Measurements from ENCODE around the gene OR8D4.
"Not testable (repeated sequence)": the region's sequence is repeated elsewhere in the genome, so short reads cannot be mapped to it uniquely, and the experiment has no call there.

OR8D4 gene

GRCh38 chr11:123901867-123902266 is at the start of gene OR8D4:
Gene OR8D4, plus strand, starts transcription at chr11:123902167. Its CDS starts 4,265 bp downstream, at chr11:123906432.
- DNase-seq (ENCODE audit: low read depth in 2 of 2) = no peak

GRCh38 chr11:123852321-123852720 is 49.6 kb upstream of the OR8D4 start:
- no peak for DNase-seq (ENCODE audit: low read depth in 2 of 2)

- DNase-seq (ENCODE audit: low read depth in 2 of 2) = no peak
These were observed 48.9 kb upstream of the OR8D4 start for GRCh38 chr11:123853038-123853437.

- DNase-seq (ENCODE audit: low read depth in 2 of 2) = no peak
These were observed 45.5 kb upstream of the OR8D4 start for GRCh38 chr11:123856444-123856843.

- DNase-seq (ENCODE audit: low read depth in 2 of 2) = no peak
These were observed 42.2 kb upstream of the OR8D4 start for GRCh38 chr11:123859731-123860130.

- not testable (repeated sequence) for DNase-seq (ENCODE audit: low read depth in 2 of 2)
These were observed 36.7 kb upstream of the OR8D4 start for GRCh38 chr11:123865293-123865692.

GRCh38 chr11:123867795-123868194 is 34.2 kb upstream of the OR8D4 start:
- not testable (repeated sequence) for DNase-seq (ENCODE audit: low read depth in 2 of 2)

GRCh38 chr11:123880912-123881311 is 21.1 kb upstream of the OR8D4 start:
- no peak for DNase-seq (ENCODE audit: low read depth in 2 of 2)

GRCh38 chr11:123885570-123885969 is 16.4 kb upstream of the OR8D4 start, which contains the start of gene TMEM225:
Gene TMEM225, minus strand, starts transcription at chr11:123885670. Its CDS starts 245 bp downstream, at chr11:123885425.
- no peak for DNase-seq (ENCODE audit: low read depth in 2 of 2)

GRCh38 chr11:123892031-123892430 is 9.9 kb upstream of the OR8D4 start:
- DNase-seq (ENCODE audit: low read depth in 2 of 2) = no peak

GRCh38 chr11:123899792-123900191 is 2.2 kb upstream of the OR8D4 start:
- no peak for DNase-seq (ENCODE audit: low read depth in 2 of 2)

GRCh38 chr11:123903932-123904331 is 2.0 kb downstream of the OR8D4 start:
- no peak for DNase-seq (ENCODE audit: low read depth in 2 of 2)

- no peak for DNase-seq (ENCODE audit: low read depth in 2 of 2)
These were observed 3.0 kb downstream of the OR8D4 start for GRCh38 chr11:123904932-123905331.

GRCh38 chr11:123905826-123906225 is 3.9 kb downstream of the OR8D4 start:
- DNase-seq (ENCODE audit: low read depth in 2 of 2) = no peak

GRCh38 chr11:123920943-123921342 is 19.0 kb downstream of the OR8D4 start:
- no peak for DNase-seq (ENCODE audit: low read depth in 2 of 2)

- no peak for DNase-seq (ENCODE audit: low read depth in 2 of 2)
These were observed 22.1 kb downstream of the OR8D4 start for GRCh38 chr11:123924027-123924426.

- DNase-seq (ENCODE audit: low read depth in 2 of 2) = no peak
These were observed 37.4 kb downstream of the OR8D4 start, which contains the start of gene OR4D5 for GRCh38 chr11:123939317-123939716. Gene OR4D5, plus strand, starts transcription at chr11:123939617. Its CDS starts 0 bp downstream, at chr11:123939617.

GRCh38 chr11:123942413-123942812 is 40.4 kb downstream of the OR8D4 start:
- no peak for DNase-seq (ENCODE audit: low read depth in 2 of 2)

- DNase-seq (ENCODE audit: low read depth in 2 of 2) = no peak
These were observed 41.8 kb downstream of the OR8D4 start, which contains the start of gene OR6T1 for GRCh38 chr11:123943738-123944137. Gene OR6T1, minus strand, starts transcription at chr11:123943838. Its CDS starts 0 bp downstream, at chr11:123943838.

GRCh38 chr11:123945132-123945531 is 43.2 kb downstream of the OR8D4 start:
- no peak for DNase-seq (ENCODE audit: low read depth in 2 of 2)

- no peak for DNase-seq (ENCODE audit: low read depth in 2 of 2)
These were observed 54.8 kb downstream of the OR8D4 start for GRCh38 chr11:123956752-123957151.

All from stimulated activated CD4-positive, alpha-beta T cell treated with anti-CD3 and anti-CD28 coated beads, Interleukin-12 subunit alpha, Interleukin-12 subunit beta, amount 100 ng/mL, for 24 hours (primary cell).